Measurements from ENCODE around the gene SIX4. TPM values are rescaled to one million over a fixed set of nuclear protein-coding genes. Genes with fewer than 3 reads are reported as not detected.

The SIX4 gene
- total RNA-seq, 2 experiments from 2014 or later, result 2.4 to 3.1 TPM

DNA sequence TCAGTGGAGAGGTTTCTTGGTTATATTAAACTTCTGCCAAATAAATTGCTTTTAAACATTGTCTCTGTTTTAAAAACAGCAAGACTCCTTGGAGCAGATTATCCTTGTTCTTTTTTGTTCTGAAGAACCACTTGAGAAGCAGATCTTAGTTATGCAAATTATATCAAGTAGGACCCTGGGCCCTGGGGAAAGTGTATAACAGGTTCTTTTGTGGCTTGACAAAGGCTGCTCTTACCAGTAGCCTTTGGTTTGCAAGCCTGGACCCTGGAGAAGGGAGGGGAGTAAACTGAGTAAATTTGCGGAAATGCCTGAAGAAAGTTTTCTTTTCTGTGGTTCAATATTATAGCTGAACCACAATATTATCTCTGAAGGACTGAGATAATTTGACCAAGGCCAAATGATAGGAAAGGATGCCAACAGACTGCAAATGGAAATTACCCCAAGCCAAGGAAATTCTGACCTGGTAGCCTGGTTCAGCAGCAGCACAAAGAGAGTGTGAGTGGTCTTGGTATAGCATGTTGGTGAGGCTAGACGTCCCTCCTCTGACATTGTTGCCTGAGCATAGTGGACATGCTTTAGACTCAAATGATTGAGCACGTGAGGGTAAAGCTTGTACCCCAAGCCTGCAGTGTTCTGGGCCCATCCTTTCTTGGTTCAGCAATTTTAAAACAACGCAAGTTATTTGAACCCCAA is 44.4 kb downstream of the SIX4 start:
- H3K4me3 ChIP-seq (ENCODE audit: low read depth, low read length, poor library complexity, severe bottlenecking), result no peak overlapping the region
- DNase-seq (ENCODE audit: low spot score), result no peak
- H3K9me3 ChIP-seq (ENCODE audit: low read length), result no peaks in the 10 kb centered on the region
- no peaks in the 10 kb centered on the region for H4K20me1 ChIP-seq (ENCODE audit: insufficient read depth, low read length)
- H3K4me2 ChIP-seq (ENCODE audit: low read length), result no peak overlapping the region
- CTCF ChIA-PET (ENCODE audit: unreplicated experiment), result no interaction called here
- no peaks in the 10 kb centered on the region for H3K4me1 ChIP-seq (ENCODE audit: insufficient read depth, low read length, poor library complexity, severe bottlenecking)
- BruUV-seq (replicated peaks), result no TSS peak
- POLR2A ChIA-PET, result interaction anchor here (0.6 to 1.3 kb wide), 7 partner anchors 13 to 524 kb away, joined by 3 to 4 read pairs (median 4); no protein-coding TSS in a partner anchor
- H3K79me2 ChIP-seq (ENCODE audit: insufficient read depth, low read depth, low read length), result no peaks in the 10 kb centered on the region
- intact Hi-C loops (cut with micrococcal nuclease; ENCODE audit: unreplicated experiment), result no loop called here
- H3K27ac ChIP-seq (ENCODE audit: low read depth, low read length, poor library complexity, severe bottlenecking), result no peak overlapping the region
- no peaks in the 10 kb centered on the region for H3K36me3 ChIP-seq (ENCODE audit: insufficient read depth, low read length)
- H2AFZ ChIP-seq (ENCODE audit: low read length), result no peak overlapping the region
- TF ChIP-seq, protein P1, sequence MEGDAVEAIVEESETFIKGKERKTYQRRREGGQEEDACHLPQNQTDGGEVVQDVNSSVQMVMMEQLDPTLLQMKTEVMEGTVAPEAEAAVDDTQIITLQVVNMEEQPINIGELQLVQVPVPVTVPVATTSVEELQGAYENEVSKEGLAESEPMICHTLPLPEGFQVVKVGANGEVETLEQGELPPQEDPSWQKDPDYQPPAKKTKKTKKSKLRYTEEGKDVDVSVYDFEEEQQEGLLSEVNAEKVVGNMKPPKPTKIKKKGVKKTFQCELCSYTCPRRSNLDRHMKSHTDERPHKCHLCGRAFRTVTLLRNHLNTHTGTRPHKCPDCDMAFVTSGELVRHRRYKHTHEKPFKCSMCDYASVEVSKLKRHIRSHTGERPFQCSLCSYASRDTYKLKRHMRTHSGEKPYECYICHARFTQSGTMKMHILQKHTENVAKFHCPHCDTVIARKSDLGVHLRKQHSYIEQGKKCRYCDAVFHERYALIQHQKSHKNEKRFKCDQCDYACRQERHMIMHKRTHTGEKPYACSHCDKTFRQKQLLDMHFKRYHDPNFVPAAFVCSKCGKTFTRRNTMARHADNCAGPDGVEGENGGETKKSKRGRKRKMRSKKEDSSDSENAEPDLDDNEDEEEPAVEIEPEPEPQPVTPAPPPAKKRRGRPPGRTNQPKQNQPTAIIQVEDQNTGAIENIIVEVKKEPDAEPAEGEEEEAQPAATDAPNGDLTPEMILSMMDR (conservative IDR thresholded peaks at IDR 0.05; ENCODE audit: low read length), result no peak
- TF ChIP-seq EZH2phosphoT487 (IDR thresholded peaks at IDR 0.05; ENCODE audit: borderline replicate concordance, low read depth, low read length), result no peak
- H3K9me2 ChIP-seq (ENCODE audit: insufficient read depth, low read length), result no peaks in the 10 kb centered on the region

- TF ChIP-seq, protein P1 (conservative IDR thresholded peaks at IDR 0.05; ENCODE audit: low read length), result no peak
- no peak for TF ChIP-seq EZH2phosphoT487 (IDR thresholded peaks at IDR 0.05; ENCODE audit: borderline replicate concordance, low read depth, low read length)
- Histone ChIP-seq H3K4me1 (ENCODE audit: insufficient read depth, low read length, poor library complexity, severe bottlenecking) (no peaks in the 10 kb centered on the region), H3K9me2 (ENCODE audit: insufficient read depth, low read length) (no peaks in the 10 kb centered on the region), H4K20me1 (ENCODE audit: insufficient read depth, low read length) (no peaks in the 10 kb centered on the region), H3K79me2 (ENCODE audit: insufficient read depth, low read depth, low read length) (no peaks in the 10 kb centered on the region), H3K4me3 (ENCODE audit: low read depth, low read length, poor library complexity, severe bottlenecking) (no peak overlapping the region), H3K9me3 (ENCODE audit: low read length) (no peaks in the 10 kb centered on the region), H3K27ac (ENCODE audit: low read depth, low read length, poor library complexity, severe bottlenecking) (no peak overlapping the region), H2AFZ (ENCODE audit: low read length) (no peak overlapping the region), H3K4me2 (ENCODE audit: low read length) (no peak overlapping the region), H3K36me3 (ENCODE audit: insufficient read depth, low read length) (no peaks in the 10 kb centered on the region)
- CTCF ChIA-PET (ENCODE audit: unreplicated experiment), result no interaction called here
- DNase-seq (ENCODE audit: low spot score), result no peak
- no TSS peak for BruUV-seq (replicated peaks)
- POLR2A ChIA-PET, result interaction anchor here (0.6 to 0.8 kb wide), 2 partner anchors 82 to 119 kb away, joined by 3 to 4 read pairs; no protein-coding TSS in a partner anchor
- intact Hi-C loops (cut with micrococcal nuclease; ENCODE audit: unreplicated experiment), result no loop called here
Measured at GRCh38 chr14:60677701-60678100, 46.5 kb downstream of the SIX4 start.

DNA sequence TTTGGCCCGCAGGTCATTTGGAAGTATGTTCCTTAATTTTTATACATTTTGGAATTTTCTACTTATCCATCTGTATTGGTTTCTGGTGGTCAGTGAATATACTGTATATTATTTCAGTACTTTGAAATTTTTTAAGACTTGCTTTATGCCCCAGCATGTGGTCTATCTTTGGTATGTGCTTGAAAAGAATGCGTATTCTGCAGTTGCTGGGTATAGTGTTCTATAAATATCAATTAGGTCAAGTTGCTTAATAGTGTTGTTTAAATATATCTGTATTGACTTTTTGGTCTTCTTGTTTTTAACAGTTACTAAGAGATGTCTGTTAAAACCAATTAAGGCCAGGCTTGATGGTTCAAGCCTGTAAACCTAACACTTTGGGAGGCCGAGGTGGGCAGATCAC is 53.2 kb downstream of the SIX4 start:
- intact Hi-C loops (cut with micrococcal nuclease; ENCODE audit: unreplicated experiment), result no loop called here
- Histone ChIP-seq H3K36me3 (ENCODE audit: insufficient read depth, low read length) (no peaks in the 10 kb centered on the region), H3K9me2 (ENCODE audit: insufficient read depth, low read length) (no peaks in the 10 kb centered on the region), H3K4me1 (ENCODE audit: insufficient read depth, low read length, poor library complexity, severe bottlenecking) (no peaks in the 10 kb centered on the region), H3K9me3 (ENCODE audit: low read length) (no peaks in the 10 kb centered on the region), H3K4me2 (ENCODE audit: low read length) (no peak overlapping the region), H2AFZ (ENCODE audit: low read length) (no peak overlapping the region), H3K79me2 (ENCODE audit: insufficient read depth, low read depth, low read length) (no peaks in the 10 kb centered on the region), H4K20me1 (ENCODE audit: insufficient read depth, low read length) (no peaks in the 10 kb centered on the region), H3K27ac (ENCODE audit: low read depth, low read length, poor library complexity, severe bottlenecking) (no peak overlapping the region), H3K4me3 (ENCODE audit: low read depth, low read length, poor library complexity, severe bottlenecking) (no peak overlapping the region)
- POLR2A ChIA-PET, result no interaction called here
- no TSS peak for BruUV-seq (replicated peaks)
- no peak for DNase-seq (ENCODE audit: low spot score)
- TF ChIP-seq, protein P1 (conservative IDR thresholded peaks at IDR 0.05; ENCODE audit: low read length), result no peak
- TF ChIP-seq EZH2phosphoT487 (IDR thresholded peaks at IDR 0.05; ENCODE audit: borderline replicate concordance, low read depth, low read length), result no peak
- CTCF ChIA-PET (ENCODE audit: unreplicated experiment), result no interaction called here
